A673 (cell line): ENCODE measurements around the gene NFATC2. TPM values are rescaled to one million over a fixed set of nuclear protein-coding genes. Genes with fewer than 3 reads are reported as not detected.

Experiments
- BruUV-seq: library from RNA; stranded (reverse); fragments of 400-500 nt; replicated peaks from 2 replicates; lab custom pipeline; 2021; lab: Mats Ljungman, UMichigan
- CTCF ChIA-PET: fragments of 300-600 bp; sonication (Branson Sonifier 250); formaldehyde crosslinking; loops from one replicate; lab custom pipeline; 2022; ENCODE audit warnings: antibody characterized with exemption; lab: Charles Lee
- POLR2A ChIA-PET: fragments of 300-600 bp; sonication (Branson Sonifier 250); formaldehyde crosslinking; loops from one replicate; lab custom pipeline; 2022; ENCODE audit warnings: antibody characterized with exemption; ENCODE audit not compliant: low non-redundant PET; lab: Charles Lee
- DNase-seq: peaks from one replicate; pipeline ENCODE4 v3.0.0-alpha.2; 2015; ENCODE audit warnings: low spot score
- H3K27ac ChIP-seq: fragments of 200-600 bp; sonication (generic); 2 replicates; pipeline ENCODE4 v1.5.1; 2016; ENCODE audit warnings: mixed run types, low read depth, mild to moderate bottlenecking, mixed read lengths, antibody characterized with exemption, low read length; ENCODE audit not compliant: poor library complexity, severe bottlenecking
- H3K27me3 ChIP-seq: fragments of 200-600 bp; sonication (generic); replicated peaks from 2 replicates; pipeline ENCODE4 v1.6.1; 2017; ENCODE audit warnings: mixed run types, low read depth, mild to moderate bottlenecking, mixed read lengths, antibody characterized with exemption, low read length; ENCODE audit not compliant: insufficient read depth, poor library complexity
- H3K36me3 ChIP-seq: fragments of 200-600 bp; sonication (generic); 2 replicates; pipeline ENCODE4 v1.6.1; 2016; ENCODE audit warnings: mixed run types, mild to moderate bottlenecking, mixed read lengths, antibody characterized with exemption, low read length; ENCODE audit not compliant: insufficient read depth, poor library complexity, severe bottlenecking
- H3K4me1 ChIP-seq: fragments of 200-600 bp; sonication (generic); 2 replicates; pipeline ENCODE4 v1.6.1; 2017; ENCODE audit warnings: mixed run types, mild to moderate bottlenecking, mixed read lengths, antibody characterized with exemption, low read length; ENCODE audit not compliant: insufficient read depth, poor library complexity, severe bottlenecking
- H3K4me3 ChIP-seq: fragments of 200-600 bp; sonication (generic); 2 replicates; pipeline ENCODE4 v1.5.1; 2016; ENCODE audit warnings: low read depth, mixed run types, mild to moderate bottlenecking, mixed read lengths, low read length; ENCODE audit not compliant: poor library complexity, severe bottlenecking
- H3K9me3 ChIP-seq: fragments of 200-600 bp; sonication (generic); 2 replicates; pipeline ENCODE4 v1.6.1; 2016; ENCODE audit warnings: mixed run types, low read depth, mild to moderate bottlenecking, mixed read lengths, antibody characterized with exemption, low read length; ENCODE audit not compliant: poor library complexity, severe bottlenecking
- EZH2 ChIP-seq: fragments of 200-600 bp; sonication (generic); IDR thresholded peaks from 2 replicates; pipeline ENCODE4 v1.6.1; 2017; ENCODE audit warnings: borderline replicate concordance, low read depth, mild to moderate bottlenecking, mixed read lengths, antibody characterized with exemption, low read length; ENCODE audit not compliant: poor library complexity, severe bottlenecking
- intact Hi-C: fragments of 100-400 bp; cut with micrococcal nuclease; formaldehyde crosslinking; loops from one replicate; pipeline ENCODE4 v1.10.0; 2022; ENCODE audit not compliant: unreplicated experiment
- total RNA-seq: library from RNA; stranded (reverse); gene quantifications from 2 replicates; pipeline ENCODE4 v1.2.3, GENCODE V29; 2021
- TF ChIP-seq, protein P1 (sequence below): fragments of 300-800, 200-600 bp; sonication (generic); conservative IDR thresholded peaks from 2 replicates; pipeline ENCODE4 v1.5.1; 2017; ENCODE audit warnings: low read depth, mild to moderate bottlenecking, antibody characterized with exemption, low read length, moderate library complexity, mixed read lengths

The NFATC2 gene
- total RNA-seq, 1 experiment from 2014 or later, result 0.64 TPM

DNA sequence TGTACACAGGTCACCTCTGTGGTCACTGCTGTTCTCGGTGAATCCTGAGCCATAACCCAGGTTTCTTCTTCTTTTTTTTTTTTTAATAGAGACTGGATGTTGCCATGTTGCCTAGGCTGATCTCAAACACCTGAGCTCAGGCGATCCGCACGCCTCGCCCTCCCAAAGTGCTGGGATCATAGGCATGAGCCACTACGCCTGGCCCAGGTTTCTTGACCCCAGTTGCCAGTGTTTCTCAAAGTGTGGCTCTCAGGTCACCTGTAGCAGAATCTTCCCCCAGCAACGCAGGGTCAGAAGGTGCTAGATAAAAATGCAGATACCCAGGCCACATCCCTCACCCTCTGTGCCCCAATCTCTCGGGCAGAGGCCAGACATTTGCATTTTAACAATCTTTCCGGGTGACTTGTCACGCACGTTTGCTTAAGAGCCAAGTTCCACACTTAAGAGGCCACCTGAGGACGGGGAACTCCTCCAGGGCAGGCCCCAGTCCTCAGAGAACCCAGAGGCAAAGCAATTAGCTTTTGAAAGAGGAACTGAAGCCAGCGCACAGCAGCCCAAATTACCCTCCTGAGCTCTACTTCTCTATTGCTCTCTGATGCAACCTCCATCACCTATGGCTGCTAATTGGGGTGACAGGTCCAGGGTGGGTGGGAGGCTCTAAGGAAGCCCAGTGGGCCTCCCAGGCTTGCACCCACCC is 81.8 kb downstream of the NFATC2 start:
- intact Hi-C loops, result no loop called here
- H3K4me3 ChIP-seq, result no peak overlapping the region
- BruUV-seq, result no TSS peak
- CTCF ChIA-PET, result interaction anchor here (0.6 kb wide), 1 partner anchor 24 kb away, joined by 3 read pairs; no protein-coding TSS in a partner anchor
- no peaks in the 10 kb centered on the region for H3K27me3 ChIP-seq
- no peak overlapping the region for H3K27ac ChIP-seq
- H3K4me1 ChIP-seq, result peaks cover 12% of the 10 kb centered on the region
- TF ChIP-seq EZH2, result no peak
- TF ChIP-seq, protein P1, sequence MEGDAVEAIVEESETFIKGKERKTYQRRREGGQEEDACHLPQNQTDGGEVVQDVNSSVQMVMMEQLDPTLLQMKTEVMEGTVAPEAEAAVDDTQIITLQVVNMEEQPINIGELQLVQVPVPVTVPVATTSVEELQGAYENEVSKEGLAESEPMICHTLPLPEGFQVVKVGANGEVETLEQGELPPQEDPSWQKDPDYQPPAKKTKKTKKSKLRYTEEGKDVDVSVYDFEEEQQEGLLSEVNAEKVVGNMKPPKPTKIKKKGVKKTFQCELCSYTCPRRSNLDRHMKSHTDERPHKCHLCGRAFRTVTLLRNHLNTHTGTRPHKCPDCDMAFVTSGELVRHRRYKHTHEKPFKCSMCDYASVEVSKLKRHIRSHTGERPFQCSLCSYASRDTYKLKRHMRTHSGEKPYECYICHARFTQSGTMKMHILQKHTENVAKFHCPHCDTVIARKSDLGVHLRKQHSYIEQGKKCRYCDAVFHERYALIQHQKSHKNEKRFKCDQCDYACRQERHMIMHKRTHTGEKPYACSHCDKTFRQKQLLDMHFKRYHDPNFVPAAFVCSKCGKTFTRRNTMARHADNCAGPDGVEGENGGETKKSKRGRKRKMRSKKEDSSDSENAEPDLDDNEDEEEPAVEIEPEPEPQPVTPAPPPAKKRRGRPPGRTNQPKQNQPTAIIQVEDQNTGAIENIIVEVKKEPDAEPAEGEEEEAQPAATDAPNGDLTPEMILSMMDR, result no peak
- H3K36me3 ChIP-seq, result no peaks in the 10 kb centered on the region
- POLR2A ChIA-PET, result no interaction called here
- no peaks in the 10 kb centered on the region for H3K9me3 ChIP-seq
- DNase-seq, result no peak

DNA sequence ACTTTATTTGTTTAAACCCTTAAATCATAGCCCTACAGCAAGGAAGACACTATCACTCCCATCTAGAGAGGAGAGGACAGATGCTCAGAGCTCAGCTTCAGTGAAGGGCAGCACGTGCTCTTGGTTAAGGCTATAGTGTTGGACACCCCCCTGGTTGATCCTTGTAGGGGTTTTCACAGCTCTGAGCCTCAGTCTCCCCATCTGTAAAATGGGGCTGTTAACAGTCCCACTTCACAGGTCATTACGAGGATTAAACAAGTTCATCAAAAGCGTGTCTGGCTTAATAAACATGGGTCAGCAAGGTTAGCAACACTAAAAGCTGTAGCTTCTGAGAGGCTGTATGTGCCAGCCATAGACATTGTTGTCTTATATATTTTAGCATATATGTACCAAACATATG is 82.4 kb downstream of the NFATC2 start:
- TF ChIP-seq, protein P1, result no peak
- TF ChIP-seq EZH2, result no peak
- intact Hi-C loops, result no loop called here
- Histone ChIP-seq H3K27ac (no peak overlapping the region), H3K27me3 (no peaks in the 10 kb centered on the region), H3K4me3 (no peak overlapping the region), H3K9me3 (no peaks in the 10 kb centered on the region), H3K36me3 (no peaks in the 10 kb centered on the region), H3K4me1 (peaks cover 12% of the 10 kb centered on the region)
- ChIA-PET POLR2A (no interaction called here), CTCF (interaction anchor here (0.6 kb wide), 1 partner anchor 25 kb away, joined by 3 read pairs; no protein-coding TSS in a partner anchor)
- BruUV-seq, result no TSS peak
- no peak for DNase-seq

DNA sequence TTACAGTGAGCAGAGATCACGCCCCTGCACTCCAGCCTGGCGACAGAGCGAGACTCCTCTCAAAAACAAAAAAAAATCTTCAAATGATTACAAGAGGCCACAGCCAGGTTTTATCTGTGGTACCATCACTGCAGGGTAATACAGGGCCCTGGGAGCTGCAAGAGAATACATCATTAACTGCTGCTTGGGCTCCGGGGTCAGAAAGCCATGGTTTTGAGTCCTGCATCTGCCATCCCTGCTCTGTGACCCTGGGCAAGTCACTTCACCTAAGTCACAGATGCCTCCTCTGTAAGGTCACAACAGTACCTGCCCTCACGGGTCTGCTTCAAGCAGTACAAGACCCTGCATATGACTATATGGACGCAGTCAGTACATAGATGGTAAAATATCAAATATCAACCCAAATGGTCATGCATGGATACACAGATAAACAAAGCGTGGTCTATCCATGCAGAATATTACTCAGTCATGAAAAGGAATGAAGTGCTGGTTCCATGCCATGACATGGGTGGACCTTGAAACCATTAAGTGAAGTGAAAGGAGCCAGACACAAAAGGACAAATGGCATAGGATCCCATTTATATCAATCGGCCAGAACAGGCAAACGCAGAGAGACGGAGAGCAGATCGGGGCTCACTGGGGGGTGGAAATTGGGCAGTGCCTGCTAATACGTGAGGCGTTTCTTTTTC is 83.6 kb downstream of the NFATC2 start:
- Histone ChIP-seq H3K4me1 (peaks cover 12% of the 10 kb centered on the region), H3K27ac (no peak overlapping the region), H3K9me3 (peaks cover 5% of the 10 kb centered on the region), H3K27me3 (no peaks in the 10 kb centered on the region), H3K4me3 (no peak overlapping the region), H3K36me3 (no peaks in the 10 kb centered on the region)
- ChIA-PET POLR2A (no interaction called here), CTCF (no interaction called here)
- BruUV-seq, result no TSS peak
- intact Hi-C loops, result no loop called here
- TF ChIP-seq EZH2, result no peak
- DNase-seq, result no peak
